ENCODE data around the gene BGN. TPM values are rescaled to one million over a fixed set of nuclear protein-coding genes. Genes with fewer than 3 reads are reported as not detected.

Gene BGN
- total RNA-seq, 1 experiment from 2014 or later = 0.37 TPM

DNA sequence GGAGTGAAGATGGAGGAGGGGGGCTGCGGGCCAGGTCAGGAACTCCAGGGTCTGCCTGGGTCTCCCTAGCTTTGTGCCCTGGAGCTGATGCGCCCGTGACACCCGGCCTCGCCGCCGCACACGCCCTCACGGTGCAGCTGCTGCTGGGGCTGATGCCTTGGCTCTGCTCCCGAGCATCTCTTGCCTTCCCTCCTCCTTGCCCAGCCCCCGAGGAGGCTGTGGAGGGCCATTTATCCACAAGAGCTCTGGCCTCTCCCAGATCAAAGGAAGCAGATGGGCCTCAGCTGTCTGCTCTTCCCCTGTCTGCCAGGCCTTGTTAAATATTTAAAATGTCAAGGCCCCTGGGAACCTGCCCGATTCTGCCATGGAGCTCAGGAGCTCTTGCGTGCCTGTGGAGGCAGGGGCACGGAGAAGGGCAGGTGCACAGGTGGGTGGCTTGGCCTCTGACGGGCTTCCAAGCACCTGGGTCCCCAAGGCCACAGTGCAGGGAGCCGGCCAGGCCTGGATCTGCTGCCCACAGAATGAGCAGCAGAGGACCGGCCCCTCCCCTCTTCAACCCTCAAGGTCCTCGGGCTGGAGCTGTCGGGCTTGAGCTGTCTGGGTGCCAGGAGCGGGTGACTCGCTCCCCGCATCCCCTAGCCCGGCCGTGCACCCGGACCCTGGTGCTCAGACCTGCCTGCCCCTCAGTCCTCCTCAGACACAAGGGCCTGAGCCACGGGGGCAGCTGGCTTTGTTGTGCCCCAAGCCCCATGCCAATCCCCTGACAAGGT lies 42.9 kb downstream of the BGN start:
- no peaks in the 10 kb centered on the region for H3K27me3 ChIP-seq (ENCODE audit: insufficient read depth, low read length)
- no peak overlapping the region for H3K4me2 ChIP-seq (ENCODE audit: low read length)
- no peak overlapping the region for H3K27ac ChIP-seq (ENCODE audit: low read depth, low read length)
- no peaks in the 10 kb centered on the region for H3K9me3 ChIP-seq (ENCODE audit: control insufficient read depth in 1 of 2, insufficient read depth in 1 of 2, low read depth in 1 of 2, low read length in 2 of 2)
- no peak for DNase-seq (ENCODE audit: low read depth, low spot score)
- H3K36me3 ChIP-seq (ENCODE audit: control insufficient read depth in 1 of 2, insufficient read depth in 2 of 2, low read length in 2 of 2) = no peaks in the 10 kb centered on the region
- no peaks in the 10 kb centered on the region for H4K20me1 ChIP-seq (ENCODE audit: insufficient read depth)
- ChIA-PET POLR2A (no interaction called here), RAD21 (ENCODE audit: low non-redundant PET in 1 of 2, low total read pairs in 2 of 2, uncharacterized antibody in 2 of 2, unreplicated experiment in 2 of 2) (no interaction called here), CTCF (interaction anchor here (2.1 kb wide), 1 partner anchor 130 kb away, joined by 25 read pairs; no protein-coding TSS in a partner anchor)
- peaks cover 0 to 5% of the 10 kb centered on the region in 2 experiments; a peak in 1 of 4 replicates for H3K4me1 ChIP-seq (ENCODE audit: control insufficient read depth in 1 of 2, insufficient read depth in 2 of 2, low read length in 2 of 2)
- H2AFZ ChIP-seq (ENCODE audit: low read depth, low read length, poor library complexity, severe bottlenecking) = no peak overlapping the region
- H3K4me3 ChIP-seq (replicated peaks in 1 of 2; ENCODE audit: low read depth in 1 of 2, low read length in 2 of 2) = no peak overlapping the region
- no peak overlapping the region for H3K9ac ChIP-seq (ENCODE audit: low read length)
- no peaks in the 10 kb centered on the region for H3K9me2 ChIP-seq (ENCODE audit: insufficient read depth)
- intact Hi-C loops (cut with micrococcal nuclease) = no loop called here
- TF ChIP-seq ZFX (IDR thresholded peaks at IDR 0.05) = no peak
- no peak for ATAC-seq
- no peaks in the 10 kb centered on the region for H3K79me2 ChIP-seq (ENCODE audit: insufficient read depth, low read length)
- no TSS peak for BruUV-seq (replicated peaks)

DNA sequence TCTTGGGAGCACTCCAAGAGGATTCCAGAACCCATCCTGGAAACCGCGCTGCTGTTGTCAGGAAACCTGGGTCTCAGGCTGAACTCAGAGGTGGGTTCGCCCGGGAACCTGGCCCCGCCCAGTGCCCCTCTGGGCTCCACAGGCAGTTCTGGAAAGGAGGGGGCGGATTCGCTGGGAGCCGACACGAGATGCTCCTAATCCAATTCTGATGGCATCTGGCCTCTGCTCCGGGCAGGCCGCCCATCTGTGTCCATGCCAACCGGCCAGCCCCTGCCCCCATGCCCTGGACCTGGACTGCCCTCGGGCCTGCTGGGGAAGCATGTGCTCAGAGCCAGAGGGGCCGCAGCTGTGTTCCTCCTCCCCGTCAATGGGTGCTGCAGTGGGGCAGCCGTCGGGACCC lies 43.6 kb downstream of the BGN start:
- no TSS peak for BruUV-seq (replicated peaks)
- intact Hi-C loops (cut with micrococcal nuclease) = no loop called here
- CTCF ChIA-PET = interaction anchor here (1.4 to 2.1 kb wide), 3 partner anchors 13 to 170 kb away, joined by 4 to 25 read pairs (median 11); no protein-coding TSS in a partner anchor

More for the DNA sequence above, 43.6 kb downstream of the BGN start:
- Histone ChIP-seq H3K4me3 (replicated peaks in 1 of 2; ENCODE audit: low read depth in 1 of 2, low read length in 2 of 2) (no peak overlapping the region), H3K4me2 (ENCODE audit: low read length) (no peak overlapping the region), H3K9me3 (ENCODE audit: control insufficient read depth in 1 of 2, insufficient read depth in 1 of 2, low read depth in 1 of 2, low read length in 2 of 2) (no peaks in the 10 kb centered on the region), H3K36me3 (ENCODE audit: control insufficient read depth in 1 of 2, insufficient read depth in 2 of 2, low read length in 2 of 2) (no peaks in the 10 kb centered on the region), H3K79me2 (ENCODE audit: insufficient read depth, low read length) (no peaks in the 10 kb centered on the region), H4K20me1 (ENCODE audit: insufficient read depth) (no peaks in the 10 kb centered on the region), H2AFZ (ENCODE audit: low read depth, low read length, poor library complexity, severe bottlenecking) (no peak overlapping the region), H3K27ac (ENCODE audit: low read depth, low read length) (no peak overlapping the region), H3K27me3 (ENCODE audit: insufficient read depth, low read length) (no peaks in the 10 kb centered on the region), H3K9me2 (ENCODE audit: insufficient read depth) (no peaks in the 10 kb centered on the region), H3K9ac (ENCODE audit: low read length) (no peak overlapping the region), H3K4me1 (ENCODE audit: control insufficient read depth in 1 of 2, insufficient read depth in 2 of 2, low read length in 2 of 2) (peaks cover 0 to 5% of the 10 kb centered on the region in 2 experiments; a peak in 1 of 4 replicates)
- ChIA-PET POLR2A (no interaction called here), RAD21 (ENCODE audit: low non-redundant PET in 1 of 2, low total read pairs in 2 of 2, uncharacterized antibody in 2 of 2, unreplicated experiment in 2 of 2) (no interaction called here)
- no peak for DNase-seq (ENCODE audit: low read depth, low spot score)
- no peak for ATAC-seq
- TF ChIP-seq POLR2A (IDR thresholded peaks at IDR 0.05; ENCODE audit: borderline replicate concordance, extremely low read depth, insufficient read depth, insufficient read length) = no peak

Measured in HCT116 (cell line).